Breast epithelium (tissue), 4 donors: Measurements from ENCODE around the gene DUOX2. TPM values are rescaled to one million over a fixed set of nuclear protein-coding genes. Genes with fewer than 3 reads are reported as not detected.

Source experiments
- DNase-seq, 2 donors: peaks; one replicate each; pipeline ENCODE4 v3.0.0-alpha.2; 2019; ENCODE audit warnings: low spot score in 2 of 2
- H3K27ac ChIP-seq, 2 donors: fragments of 200-600 bp; sonication (generic) in 1 of 2; one replicate each; pipeline ENCODE4 v1.5.1; 2016 to 2019; ENCODE audit warnings: mild to moderate bottlenecking in 1 of 2
- H3K27me3 ChIP-seq, 2 donors: fragments of 200-600 bp; sonication (generic) in 1 of 2; one replicate each; pipeline versions ENCODE4 v1.5.1 to v1.6.0; 2017 to 2019; ENCODE audit warnings: control low read depth in 1 of 2, mild to moderate bottlenecking in 1 of 2
- H3K36me3 ChIP-seq: fragments of 200-600 bp; one replicate; pipeline ENCODE4 v1.5.1; 2019
- H3K4me1 ChIP-seq, 2 donors: fragments of 200-600 bp; sonication (generic); one replicate each; pipeline ENCODE4 v1.5.1; 2016 to 2019; ENCODE audit warnings: control low read depth in 1 of 2
- H3K4me3 ChIP-seq, 3 donors: fragments of 200-600 bp; sonication (generic); 1 replicate in 2 of 3; 2 replicates in 1 of 3; pipeline ENCODE4 v1.5.1; 2016 to 2019; ENCODE audit warnings: mild to moderate bottlenecking in 3 of 3, moderate library complexity in 2 of 3
- H3K9me3 ChIP-seq, 2 donors: fragments of 200-600 bp; sonication (generic) in 1 of 2; one replicate each; pipeline ENCODE4 v1.5.1; 2016 to 2019; ENCODE audit warnings: control low read depth in 1 of 2
- CTCF ChIP-seq, 3 donors: fragments of 450-650 bp; IDR thresholded peaks; one replicate each; pipeline ENCODE4 v1.5.1; 2016 to 2017; ENCODE audit warnings: antibody characterized with exemption in 3 of 3, mild to moderate bottlenecking in 3 of 3, moderate library complexity in 3 of 3
- POLR2A ChIP-seq: fragments of 450-650 bp; IDR thresholded peaks from one replicate; pipeline ENCODE4 v1.6.1; 2016; ENCODE audit warnings: antibody characterized with exemption, mild to moderate bottlenecking, moderate library complexity
- POLR2AphosphoS5 ChIP-seq, 3 donors: sonication (generic); formaldehyde crosslinking; IDR thresholded peaks; one replicate each; pipeline ENCODE4 v1.6.1; 2017; ENCODE audit warnings: antibody characterized with exemption in 3 of 3
- intact Hi-C: fragments of 100-400 bp; cut with DNase I; formaldehyde crosslinking; loops from one replicate; pipeline ENCODE4 v1.15.1; 2023; ENCODE audit warnings: low total_unique reads
- total RNA-seq, 3 donors: library from RNA; depleted of rRNA; stranded (reverse); fragments of >200 nt; gene quantifications; one replicate each; pipeline ENCODE4 v1.1.0, GENCODE V29; 2016

The DUOX2 gene
- total RNA-seq, 3 donors from 2014 or later = 0.15 to 0.98 (median 0.16) TPM

- Histone ChIP-seq H3K36me3 (no peaks in the 10 kb centered on the region), H3K9me3 (no peaks in the 10 kb centered on the region), H3K4me1 (no peaks in the 10 kb centered on the region), H3K4me3 (no peak overlapping the region), H3K27ac (no peak overlapping the region), H3K27me3 (no peaks in the 10 kb centered on the region)
- TF ChIP-seq POLR2A (no peak), POLR2AphosphoS5 (IDR thresholded peaks at IDR 0.05) (no peak), CTCF (IDR thresholded peaks at IDR 0.05) (no peak)
- intact Hi-C loops = no loop called here
- no peak for DNase-seq
Measured at GRCh38 chr15:45156744-45157455, 42.9 kb upstream of the DUOX2 start.

- no peaks in the 10 kb centered on the region for H3K27me3 ChIP-seq
- H3K27ac ChIP-seq = no peak overlapping the region
- H3K4me3 ChIP-seq = no peak overlapping the region
- H3K36me3 ChIP-seq = no peaks in the 10 kb centered on the region
- intact Hi-C loops = no loop called here
- no peak for TF ChIP-seq POLR2A
- TF ChIP-seq POLR2AphosphoS5 (IDR thresholded peaks at IDR 0.05) = no peak
- TF ChIP-seq CTCF (IDR thresholded peaks at IDR 0.05) = no peak
- DNase-seq = no peak
- no peaks in the 10 kb centered on the region for H3K4me1 ChIP-seq
- H3K9me3 ChIP-seq = no peaks in the 10 kb centered on the region
Measured at GRCh38 chr15:45155739-45156138, 41.8 kb upstream of the DUOX2 start.

- DNase-seq = no peak
- no peak overlapping the region for H3K27ac ChIP-seq
- H3K36me3 ChIP-seq = no peaks in the 10 kb centered on the region
- no peak for TF ChIP-seq POLR2AphosphoS5 (IDR thresholded peaks at IDR 0.05)
- no peak for TF ChIP-seq CTCF (IDR thresholded peaks at IDR 0.05)
- TF ChIP-seq POLR2A = no peak
- H3K27me3 ChIP-seq = no peaks in the 10 kb centered on the region
- H3K9me3 ChIP-seq = no peaks in the 10 kb centered on the region
- H3K4me3 ChIP-seq = no peak overlapping the region
- intact Hi-C loops = no loop called here
- no peaks in the 10 kb centered on the region for H3K4me1 ChIP-seq
Measured at GRCh38 chr15:45151998-45152828, 38.2 kb upstream of the DUOX2 start.

GRCh38 chr15:45150997-45151396 lies 37.0 kb upstream of the DUOX2 start:
- intact Hi-C loops = no loop called here
- no peaks in the 10 kb centered on the region for H3K36me3 ChIP-seq
- no peaks in the 10 kb centered on the region for H3K9me3 ChIP-seq
- H3K27me3 ChIP-seq = no peaks in the 10 kb centered on the region
- no peak overlapping the region for H3K27ac ChIP-seq
- no peak overlapping the region for H3K4me3 ChIP-seq
- no peak for DNase-seq
- no peak for TF ChIP-seq CTCF (IDR thresholded peaks at IDR 0.05)
- no peak for TF ChIP-seq POLR2AphosphoS5 (IDR thresholded peaks at IDR 0.05)
- no peak for TF ChIP-seq POLR2A
- no peaks in the 10 kb centered on the region for H3K4me1 ChIP-seq

GRCh38 chr15:45150481-45150880 lies 36.5 kb upstream of the DUOX2 start:
- intact Hi-C loops = no loop called here
- DNase-seq = no peak
- no peak for TF ChIP-seq POLR2A
- TF ChIP-seq CTCF (IDR thresholded peaks at IDR 0.05) = no peak
- no peak for TF ChIP-seq POLR2AphosphoS5 (IDR thresholded peaks at IDR 0.05)

More at GRCh38 chr15:45150481-45150880, 36.5 kb upstream of the DUOX2 start:
- Histone ChIP-seq H3K4me3 (no peak overlapping the region), H3K36me3 (no peaks in the 10 kb centered on the region), H3K27ac (no peak overlapping the region), H3K4me1 (no peaks in the 10 kb centered on the region), H3K9me3 (no peaks in the 10 kb centered on the region), H3K27me3 (no peaks in the 10 kb centered on the region)
